Epithelial cell of esophagus (primary cell): ENCODE data around the gene ATP2B3.

ENCODE experiments used
- DNase-seq: peaks from one replicate; pipeline ENCODE4 v3.0.0; 2010; ENCODE audit warnings: low read depth
- H3K4me3 ChIP-seq: 2 replicates; pipeline ENCODE4 v1.5.1; 2011; ENCODE audit warnings: mild to moderate bottlenecking, low read length, control low read depth
- TF ChIP-seq, protein P1 (sequence below): IDR thresholded peaks from 2 replicates; pipeline ENCODE4 v1.5.1; 2011; ENCODE audit warnings: low read depth, mild to moderate bottlenecking, low read length, control low read depth, inconsistent platforms; ENCODE audit not compliant: insufficient read depth; ENCODE audit errors: missing control alignments

Gene ATP2B3

DNA sequence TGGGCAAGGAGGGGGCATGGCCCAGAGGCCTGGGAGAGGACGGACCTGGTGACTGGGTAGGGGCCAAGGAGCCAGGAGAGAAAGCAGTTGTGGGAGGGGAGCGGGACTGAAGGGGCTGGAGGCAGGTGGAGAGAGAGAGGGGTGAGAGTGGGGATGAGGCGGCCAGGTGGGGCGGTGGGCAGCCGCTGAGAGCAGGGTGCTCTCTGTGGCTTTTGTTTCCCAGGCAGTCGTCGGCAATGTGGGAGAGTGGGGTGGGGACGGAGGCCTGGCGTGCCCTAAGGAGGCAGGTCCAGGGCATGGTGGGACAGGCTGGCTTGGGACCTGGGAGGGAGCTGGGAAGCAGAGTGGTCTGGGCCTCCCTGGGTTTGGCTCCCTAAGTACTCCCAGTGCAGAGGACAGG, 3.2 kb upstream of the ATP2B3 start:
- TF ChIP-seq, protein P1, sequence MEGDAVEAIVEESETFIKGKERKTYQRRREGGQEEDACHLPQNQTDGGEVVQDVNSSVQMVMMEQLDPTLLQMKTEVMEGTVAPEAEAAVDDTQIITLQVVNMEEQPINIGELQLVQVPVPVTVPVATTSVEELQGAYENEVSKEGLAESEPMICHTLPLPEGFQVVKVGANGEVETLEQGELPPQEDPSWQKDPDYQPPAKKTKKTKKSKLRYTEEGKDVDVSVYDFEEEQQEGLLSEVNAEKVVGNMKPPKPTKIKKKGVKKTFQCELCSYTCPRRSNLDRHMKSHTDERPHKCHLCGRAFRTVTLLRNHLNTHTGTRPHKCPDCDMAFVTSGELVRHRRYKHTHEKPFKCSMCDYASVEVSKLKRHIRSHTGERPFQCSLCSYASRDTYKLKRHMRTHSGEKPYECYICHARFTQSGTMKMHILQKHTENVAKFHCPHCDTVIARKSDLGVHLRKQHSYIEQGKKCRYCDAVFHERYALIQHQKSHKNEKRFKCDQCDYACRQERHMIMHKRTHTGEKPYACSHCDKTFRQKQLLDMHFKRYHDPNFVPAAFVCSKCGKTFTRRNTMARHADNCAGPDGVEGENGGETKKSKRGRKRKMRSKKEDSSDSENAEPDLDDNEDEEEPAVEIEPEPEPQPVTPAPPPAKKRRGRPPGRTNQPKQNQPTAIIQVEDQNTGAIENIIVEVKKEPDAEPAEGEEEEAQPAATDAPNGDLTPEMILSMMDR: no peak
- H3K4me3 ChIP-seq: no peak overlapping the region
- DNase-seq: no peak

- DNase-seq: no peak
- no peak overlapping the region for H3K4me3 ChIP-seq
- TF ChIP-seq, protein P1: no peak
Measured at GRCh38 chrX:153515435-153515834, 2.0 kb upstream of the ATP2B3 start.

DNA sequence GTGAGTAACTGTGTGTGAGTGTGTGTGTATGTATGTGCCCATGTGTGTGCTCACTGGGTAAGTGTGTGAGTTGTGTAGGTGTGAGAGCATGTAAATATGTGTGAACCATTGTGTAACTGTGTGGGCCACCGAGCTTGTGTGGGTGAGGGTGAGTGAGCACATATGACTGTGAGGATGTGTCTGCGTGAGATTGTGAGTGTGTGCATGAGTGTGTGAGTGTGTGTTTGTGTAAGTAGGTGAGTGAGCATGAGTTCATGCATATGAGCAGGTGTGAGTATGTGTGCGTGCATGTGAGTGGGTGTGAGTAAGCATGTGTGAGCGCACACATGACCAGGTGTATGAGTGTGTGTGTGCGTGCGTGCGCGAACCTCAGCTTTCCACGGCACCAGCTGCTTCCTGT, 1.4 kb upstream of the ATP2B3 start:
- no peak for DNase-seq
- H3K4me3 ChIP-seq: no peak overlapping the region
- TF ChIP-seq, protein P1: no peak

DNA sequence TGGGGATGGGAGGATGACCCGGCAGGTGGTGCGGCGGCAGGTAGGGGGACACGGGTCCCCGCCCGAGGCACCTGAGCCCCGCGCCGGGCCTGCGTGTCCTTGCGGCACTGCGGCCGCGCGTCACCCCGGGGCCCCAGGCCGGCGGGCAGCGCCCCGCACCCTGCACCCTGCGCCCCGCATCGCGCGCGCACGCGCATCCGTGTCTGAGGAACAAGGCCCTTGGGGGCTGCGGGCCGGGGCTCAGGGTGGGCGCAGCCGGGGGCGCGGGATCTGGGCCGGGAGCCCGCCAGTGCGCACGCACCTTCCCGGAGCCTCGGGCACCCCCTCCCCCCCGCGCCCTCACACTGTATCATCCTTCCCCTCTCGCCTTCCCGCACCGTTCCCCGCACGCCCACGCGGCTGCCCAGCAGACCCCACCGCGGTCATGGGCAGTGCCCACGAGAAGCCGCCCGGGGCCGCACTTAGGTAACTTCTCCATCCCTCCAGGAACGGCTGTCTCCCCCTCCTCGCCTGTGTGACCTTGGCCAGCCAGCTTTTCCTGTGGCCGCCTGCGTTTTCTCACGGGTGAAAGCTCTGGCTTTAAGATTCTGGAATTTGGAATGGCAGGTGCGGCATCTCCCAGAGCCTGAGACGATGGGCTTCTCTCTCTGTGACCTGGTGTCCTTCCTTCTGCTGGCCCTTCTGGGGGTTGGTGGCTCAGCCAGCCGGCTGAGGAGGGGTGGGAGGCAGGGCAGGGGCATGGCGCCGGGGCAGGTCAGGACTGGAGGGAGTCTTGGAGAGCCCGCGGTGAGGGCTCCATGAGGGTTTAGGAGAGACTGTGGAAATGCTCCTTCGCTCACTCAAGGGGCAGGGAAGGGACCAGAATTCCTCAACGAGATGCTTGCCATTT, 748 bp downstream of the ATP2B3 start:
- TF ChIP-seq, protein P1: no peak
- no peak for DNase-seq
- no peak overlapping the region for H3K4me3 ChIP-seq

GRCh38 chrX:153519569-153520286, 2.3 kb downstream of the ATP2B3 start:
- DNase-seq: peak; percentile 11
- TF ChIP-seq, protein P1: no peak
- no peak overlapping the region for H3K4me3 ChIP-seq

DNA sequence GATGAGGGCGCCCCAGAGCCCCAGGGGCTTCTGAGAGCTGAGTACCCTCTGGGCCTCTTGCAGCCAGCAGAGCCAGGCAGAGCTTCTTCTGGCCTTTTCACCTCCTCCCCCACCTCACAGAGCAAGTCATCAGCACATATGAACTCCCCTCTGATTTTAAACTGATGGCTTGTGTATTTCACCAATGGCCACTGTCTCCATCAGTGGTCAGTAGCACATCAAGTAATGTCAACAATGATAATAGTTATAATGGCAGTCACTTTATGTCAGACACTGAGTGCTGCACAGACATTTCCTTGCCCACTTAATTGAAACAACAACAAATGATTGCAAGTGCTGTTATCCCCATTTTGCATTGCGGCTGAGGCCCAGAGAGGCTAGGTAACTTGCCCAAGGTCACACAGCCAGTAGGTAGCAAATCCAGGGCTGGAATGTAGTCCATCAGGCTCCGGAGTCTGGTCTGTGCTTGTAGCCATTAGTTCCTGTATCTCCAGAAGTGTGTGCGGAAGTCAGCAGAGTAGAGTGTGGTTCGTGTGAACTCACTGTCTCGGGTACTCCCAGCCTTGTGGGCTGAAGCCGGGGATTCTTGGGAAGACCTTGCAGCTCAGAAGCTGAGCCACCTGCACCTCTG, 3.0 kb downstream of the ATP2B3 start:
- DNase-seq: peak; percentile 16
- H3K4me3 ChIP-seq: no peak overlapping the region
- TF ChIP-seq, protein P1: no peak
